H9 (cell line): ENCODE measurements around the gene ATP8A2. TPM values are rescaled to one million over a fixed set of nuclear protein-coding genes. Genes with fewer than 3 reads are reported as not detected.

Source experiments
- DNase-seq: peaks from one replicate; pipeline ENCODE4 v3.0.0-alpha.2; 2017
- H2AFZ ChIP-seq: one replicate; pipeline ENCODE4 v1.6.1; 2013; ENCODE audit warnings: mild to moderate bottlenecking, low read length, control low read depth, moderate library complexity
- H2AK5ac ChIP-seq: 2 replicates; pipeline ENCODE4 v1.6.1; 2013; ENCODE audit warnings: low read length, control low read depth, mixed read lengths; ENCODE audit not compliant: insufficient read length
- H2BK120ac ChIP-seq: one replicate; pipeline ENCODE4 v1.6.1; 2013; ENCODE audit warnings: low read depth, mild to moderate bottlenecking, low read length, control low read depth, inconsistent platforms; ENCODE audit not compliant: poor library complexity, severe bottlenecking
- H2BK12ac ChIP-seq: 2 replicates; pipeline ENCODE4 v1.6.1; 2013; ENCODE audit warnings: low read length, control low read depth, mixed read lengths, low read depth; ENCODE audit not compliant: insufficient read length
- H2BK15ac ChIP-seq: 2 replicates; pipeline ENCODE4 v1.6.1; 2013; ENCODE audit warnings: low read depth, low read length, control low read depth
- H2BK20ac ChIP-seq: one replicate; pipeline ENCODE4 v1.6.1; 2013; ENCODE audit warnings: low read depth, mild to moderate bottlenecking, low read length, control low read depth, inconsistent platforms; ENCODE audit not compliant: poor library complexity, severe bottlenecking
- H2BK5ac ChIP-seq: 2 replicates; pipeline ENCODE4 v1.6.1; 2013; ENCODE audit warnings: low read length, control low read depth, mixed read lengths; ENCODE audit not compliant: insufficient read length
- H3K14ac ChIP-seq: 2 replicates; pipeline ENCODE4 v1.6.1; 2013; ENCODE audit warnings: low read length, control low read depth; ENCODE audit not compliant: insufficient read depth
- H3K18ac ChIP-seq: 2 replicates; pipeline ENCODE4 v1.6.1; 2013; ENCODE audit warnings: low read depth, mild to moderate bottlenecking, mixed read lengths, low read length, control low read depth; ENCODE audit not compliant: insufficient read length
- H3K23ac ChIP-seq: 2 replicates; pipeline ENCODE4 v1.6.1; 2013; ENCODE audit warnings: low read length, control low read depth, mixed read lengths, low read depth; ENCODE audit not compliant: insufficient read length
- H3K23me2 ChIP-seq: 2 replicates; pipeline ENCODE4 v1.6.1; 2013; ENCODE audit warnings: low read depth, mild to moderate bottlenecking, mixed read lengths, low read length, control low read depth; ENCODE audit not compliant: insufficient read length, poor library complexity, severe bottlenecking
- H3K27ac ChIP-seq: 2 replicates; pipeline ENCODE4 v1.5.1; 2013; ENCODE audit warnings: low read length, control low read depth, mixed read lengths, low read depth; ENCODE audit not compliant: insufficient read length
- H3K27me3 ChIP-seq: 2 replicates; pipeline ENCODE4 v1.6.1; 2013; ENCODE audit warnings: low read length, control low read depth, inconsistent platforms; ENCODE audit not compliant: insufficient read depth
- H3K4ac ChIP-seq: 2 replicates; pipeline ENCODE4 v1.6.1; 2013; ENCODE audit warnings: low read depth, mild to moderate bottlenecking, control low read depth, inconsistent platforms, low read length, moderate library complexity
- H3K4me1 ChIP-seq: 2 replicates; pipeline ENCODE4 v1.6.1; 2013; ENCODE audit warnings: low read length, control low read depth, inconsistent platforms; ENCODE audit not compliant: insufficient read depth
- H3K4me2 ChIP-seq: 2 replicates; pipeline ENCODE4 v1.6.1; 2013; ENCODE audit warnings: low read length, control low read depth, mixed read lengths; ENCODE audit not compliant: insufficient read length, insufficient read depth
- H3K56ac ChIP-seq: 2 replicates; pipeline ENCODE4 v1.6.1; 2013; ENCODE audit warnings: low read depth, mild to moderate bottlenecking, mixed read lengths, low read length, control low read depth; ENCODE audit not compliant: insufficient read length
- H3K79me1 ChIP-seq: 2 replicates; pipeline ENCODE4 v1.6.1; 2013; ENCODE audit warnings: low read depth, mild to moderate bottlenecking, moderate library complexity, low read length, control low read depth, inconsistent platforms; ENCODE audit not compliant: insufficient read depth, poor library complexity, severe bottlenecking
- H3K79me2 ChIP-seq: 2 replicates; pipeline ENCODE4 v1.6.1; 2013; ENCODE audit warnings: low read length, control low read depth, inconsistent platforms; ENCODE audit not compliant: insufficient read depth
- H3K9ac ChIP-seq: 2 replicates; pipeline ENCODE4 v1.6.1; 2013; ENCODE audit warnings: low read length, control low read depth, mixed read lengths; ENCODE audit not compliant: insufficient read length; ENCODE audit errors: extremely low read depth
- H3K9me3 ChIP-seq: one replicate; pipeline ENCODE4 v1.6.1; 2013; ENCODE audit warnings: low read depth, low read length, inconsistent platforms; ENCODE audit not compliant: control insufficient read depth
- H3T11ph ChIP-seq: one replicate; pipeline ENCODE4 v1.6.1; 2013; ENCODE audit warnings: mild to moderate bottlenecking, low read length, control low read depth, inconsistent platforms
- H4K20me1 ChIP-seq: one replicate; pipeline ENCODE4 v1.6.1; 2013; ENCODE audit not compliant: control insufficient read depth, insufficient read length, insufficient read depth
- H4K5ac ChIP-seq: 2 replicates; pipeline ENCODE4 v1.6.1; 2013; ENCODE audit warnings: low read depth, mild to moderate bottlenecking, mixed read lengths, low read length, control low read depth; ENCODE audit not compliant: insufficient read length
- H4K8ac ChIP-seq: replicated peaks from 2 replicates; pipeline ENCODE4 v1.6.1; 2013; ENCODE audit warnings: low read length, control low read depth, mixed read lengths, low read depth; ENCODE audit not compliant: insufficient read length
- H4K91ac ChIP-seq: 2 replicates; pipeline ENCODE4 v1.6.1; 2013; ENCODE audit warnings: low read depth, mild to moderate bottlenecking, moderate library complexity, mixed read lengths, low read length, control low read depth; ENCODE audit not compliant: insufficient read length
- H3K27ac Mint-ChIP-seq, 3 experiments: 2 replicates in 2 of 3; 3 replicates in 1 of 3; pipeline ENCODE4 v1.8.0; 2020 to 2021; ENCODE audit warnings: mixed read lengths in 3 of 3, mild to moderate bottlenecking in 1 of 3, moderate library complexity in 1 of 3
- H3K27me3 Mint-ChIP-seq: 2 replicates; pipeline ENCODE4 v1.8.0; 2021; ENCODE audit warnings: low read depth, mild to moderate bottlenecking, moderate library complexity, mixed read lengths
- H3K36me3 Mint-ChIP-seq, 3 experiments: 2 replicates in 2 of 3; 3 replicates in 1 of 3; pipeline ENCODE4 v1.8.0; 2020 to 2021; ENCODE audit warnings: low read depth in 3 of 3, mixed read lengths in 3 of 3; ENCODE audit not compliant: insufficient read depth in 1 of 3
- H3K4me1 Mint-ChIP-seq, 2 experiments: 2 replicates each; pipeline ENCODE4 v1.8.0; 2020; ENCODE audit warnings: mixed read lengths in 2 of 2
- H3K4me3 Mint-ChIP-seq, 2 experiments: 2 replicates in 1 of 2; 3 replicates in 1 of 2; pipeline ENCODE4 v1.8.0; 2020 to 2021; ENCODE audit warnings: mild to moderate bottlenecking in 2 of 2, mixed read lengths in 2 of 2, moderate library complexity in 1 of 2
- H3K9me3 Mint-ChIP-seq, 2 experiments: 2 replicates in 1 of 2; 3 replicates in 1 of 2; pipeline ENCODE4 v1.8.0; 2020; ENCODE audit warnings: mild to moderate bottlenecking in 2 of 2, mixed read lengths in 2 of 2, moderate library complexity in 1 of 2
- CTCF ChIP-seq: fragments of 200-600 bp; sonication (generic); conservative IDR thresholded peaks from 3 replicates; pipeline ENCODE4 v1.8.0; 2021; ENCODE audit warnings: antibody characterized with exemption, mild to moderate bottlenecking
- WGBS: extraction: QIAGEN DNeasy Blood & Tissue Kit; methylation state at CpG from one replicate; pipeline ENCODE4 v1.1.7; 2013; ENCODE audit warnings: missing lambda C conversion rate, low lambda C conversion rate, mixed read lengths; ENCODE audit not compliant: insufficient read length; ENCODE audit errors: extremely low coverage; 5-methylcytosine and 5-hydroxymethylcytosine counted together
- total RNA-seq: library from RNA; stranded (reverse); gene quantifications from 2 replicates; pipeline ENCODE4 v1.2.1, GENCODE V29; 2021

ATP8A2 gene
- total RNA-seq, 1 experiment from 2014 or later, result 18.2 TPM

GRCh38 chr13:25756912-25757311 lies 385.1 kb downstream of the ATP8A2 start:
- Histone ChIP-seq H3K23me2 (no peaks in the 10 kb centered on the region), H3T11ph (no peak overlapping the region), H3K4me2 (no peak overlapping the region), H2AK5ac (no peak overlapping the region), H4K91ac (no peak overlapping the region), H3K4ac (no peak overlapping the region), H3K18ac (no peak overlapping the region), H2BK120ac (no peak overlapping the region), H3K23ac (no peak overlapping the region), H4K5ac (no peak overlapping the region), H2BK20ac (no peak overlapping the region), H3K9ac (no peak overlapping the region), H3K79me2 (no peaks in the 10 kb centered on the region), H3K27ac (no peak overlapping the region), H4K8ac (no peak overlapping the region), H4K20me1 (no peaks in the 10 kb centered on the region), H2AFZ (no peak overlapping the region), H2BK5ac (no peak overlapping the region), H3K56ac (no peak overlapping the region), H3K27me3 (no peaks in the 10 kb centered on the region), H3K14ac (no peak overlapping the region), H3K79me1 (no peaks in the 10 kb centered on the region), H3K4me1 (no peaks in the 10 kb centered on the region; the same call in 1 of the 2 replicates), H3K9me3 (no peaks in the 10 kb centered on the region), H2BK15ac (no peak overlapping the region), H2BK12ac (no peak overlapping the region)
- no CpG with 5 or more reads among the region's 8 CpGs for WGBS
- no peaks in the 10 kb centered on the region for H3K27me3 Mint-ChIP-seq
- no peaks in the 10 kb centered on the region for H3K9me3 Mint-ChIP-seq
- no peaks in the 10 kb centered on the region for H3K36me3 Mint-ChIP-seq
- H3K4me1 Mint-ChIP-seq, result peaks cover 11 to 13% of the 10 kb centered on the region in 2 experiments
- H3K27ac Mint-ChIP-seq, result peak overlapping the region in 1 of 3 experiments; percentile 72; a peak in 3 of 7 replicates
- DNase-seq, result no peak
- H3K4me3 Mint-ChIP-seq, result no peak overlapping the region
- peak; percentile 52 for TF ChIP-seq CTCF
